ENCODE measurements around the gene VTI1B.
A peak's percentile ranks its signal among the peaks of the same experiment; 100 is the strongest.
"Not testable (repeated sequence)": the region's sequence is repeated elsewhere in the genome, so short reads cannot be mapped to it uniquely, and the experiment has no call there.

Gene VTI1B

DNA sequence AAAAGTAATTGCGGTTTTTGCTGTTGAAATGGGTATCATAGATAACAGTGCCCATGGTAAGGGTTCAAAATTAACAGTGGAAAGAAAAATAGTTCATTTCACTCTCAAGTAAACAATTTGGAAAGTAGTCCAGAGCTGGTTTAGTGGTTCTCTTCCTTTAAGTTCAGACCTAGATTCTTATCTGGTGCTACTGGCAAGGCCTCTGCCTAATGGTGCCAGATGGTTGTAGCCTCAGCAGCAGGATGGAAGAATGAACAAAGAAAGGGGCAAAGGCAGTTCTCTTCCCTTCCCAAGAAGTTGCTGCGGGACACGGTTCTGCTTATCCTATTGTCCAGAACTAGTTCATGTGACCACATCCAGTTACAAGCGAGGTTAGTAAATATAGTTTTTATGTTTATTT, 44.2 kb downstream of the VTI1B start:
- DNase-seq (ENCODE audit: low read depth in 2 of 2, low spot score in 1 of 2): no peak

DNA sequence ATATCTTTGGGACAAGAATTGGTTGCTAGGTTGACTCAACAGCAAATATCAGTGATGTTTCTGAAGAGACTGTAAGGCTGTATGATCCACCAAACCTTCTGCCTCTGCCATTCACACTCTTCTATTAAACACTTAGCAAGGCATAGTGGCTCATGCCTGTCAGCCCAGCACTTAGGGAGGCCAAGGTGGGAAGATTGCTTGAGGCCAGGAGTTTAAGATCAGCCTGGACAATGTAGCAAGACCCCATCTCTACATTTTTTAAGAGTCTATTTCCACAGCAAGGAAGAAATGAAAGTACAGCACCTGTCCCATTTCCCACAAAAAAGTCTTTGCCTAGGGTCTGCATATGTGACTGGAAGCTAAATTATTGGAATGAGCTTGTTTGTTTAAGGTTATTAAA, 46.9 kb downstream of the VTI1B start:
- DNase-seq (ENCODE audit: low read depth in 2 of 2, low spot score in 1 of 2): no peak

DNA sequence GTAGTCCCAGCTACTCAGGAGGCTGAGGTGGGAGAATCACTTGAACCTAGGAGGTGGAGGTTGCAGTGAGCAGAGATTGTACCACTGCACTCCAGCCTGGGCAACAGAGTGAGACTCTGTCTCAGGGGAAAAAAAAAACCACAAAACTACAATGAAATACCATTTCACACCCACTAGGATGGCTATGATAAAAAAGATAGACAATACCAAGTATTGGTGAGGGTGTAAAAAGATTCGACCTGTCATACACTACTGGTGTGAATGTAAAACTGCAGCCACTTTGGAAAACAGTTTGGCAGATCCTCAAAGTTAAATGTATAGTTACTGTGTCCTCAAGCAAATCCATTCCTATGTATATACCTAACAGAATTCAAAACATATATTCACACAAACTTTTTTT, 48.3 kb downstream of the VTI1B start:
- not testable (repeated sequence) for DNase-seq (ENCODE audit: low read depth in 2 of 2, low spot score in 1 of 2)

DNA sequence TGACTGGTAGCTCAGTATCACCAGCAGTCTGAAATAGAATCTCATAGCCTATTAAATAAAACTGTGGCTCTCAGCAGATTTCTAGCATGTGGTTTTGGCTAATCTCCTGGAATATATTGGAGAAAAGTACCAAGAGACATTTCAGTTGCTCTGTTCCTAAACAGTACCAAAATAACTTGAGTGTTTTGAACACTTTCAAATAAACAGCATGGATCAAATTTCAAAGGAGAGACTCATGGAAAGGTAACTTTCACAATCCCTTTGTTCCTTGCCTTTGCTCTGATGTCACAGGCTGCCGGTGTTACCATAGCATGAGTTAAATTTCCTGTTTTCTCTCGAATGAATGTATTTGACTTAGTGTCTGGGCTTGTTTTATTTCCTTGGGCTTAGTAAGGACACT, 51.3 kb downstream of the VTI1B start:
- DNase-seq (ENCODE audit: low read depth in 2 of 2, low spot score in 1 of 2): no peak

DNA sequence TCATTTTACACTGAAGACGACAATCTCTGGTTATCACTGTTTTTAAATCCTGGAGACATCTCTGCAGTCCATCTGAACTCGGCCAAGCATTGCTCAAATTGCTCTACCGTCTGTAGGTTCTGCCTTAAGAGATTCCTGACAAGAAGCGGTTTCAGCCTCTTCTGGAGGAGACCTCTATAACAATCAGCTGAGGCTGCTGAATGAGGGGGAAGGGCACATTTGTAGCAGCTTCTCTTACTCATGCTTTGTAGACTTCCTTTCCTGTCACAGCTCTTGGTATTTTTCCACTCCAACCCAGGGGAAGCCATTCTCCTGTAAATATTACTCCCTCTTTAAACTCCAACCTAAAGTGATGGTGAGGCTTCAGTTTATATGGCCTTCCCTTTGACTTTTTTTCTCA, 51.8 kb downstream of the VTI1B start:
- no peak for DNase-seq (ENCODE audit: low read depth in 2 of 2, low spot score in 1 of 2)

DNA sequence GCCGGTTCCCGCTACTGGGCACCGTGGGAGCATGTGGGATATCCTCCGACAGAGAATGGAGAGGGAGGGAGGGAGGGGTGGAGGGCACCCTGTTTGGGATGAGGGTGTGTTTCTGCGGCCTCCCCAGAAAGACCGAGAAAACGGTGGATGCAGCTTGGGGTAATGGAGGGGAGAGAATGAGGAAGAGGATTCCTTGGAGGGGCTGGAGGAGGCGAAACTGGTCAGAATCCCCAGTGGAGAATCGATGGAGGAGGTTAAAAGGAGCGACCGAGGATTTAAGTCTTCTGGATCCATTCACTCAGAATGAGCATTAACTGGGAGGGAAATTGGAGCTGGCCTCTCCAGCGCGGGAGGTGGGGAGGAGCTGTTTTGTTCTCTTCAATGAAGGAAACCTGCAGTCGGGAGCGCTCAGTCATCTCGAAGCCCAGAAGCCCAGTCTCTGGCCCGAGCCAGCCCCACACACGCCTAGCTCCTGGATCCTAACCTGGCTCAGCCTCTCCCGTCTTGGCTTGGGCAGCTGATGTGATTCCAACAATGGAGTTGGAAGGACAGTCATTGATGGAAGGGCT, 54.1 kb downstream of the VTI1B start:
- no peak for DNase-seq (ENCODE audit: low read depth in 2 of 2, low spot score in 1 of 2)

DNA sequence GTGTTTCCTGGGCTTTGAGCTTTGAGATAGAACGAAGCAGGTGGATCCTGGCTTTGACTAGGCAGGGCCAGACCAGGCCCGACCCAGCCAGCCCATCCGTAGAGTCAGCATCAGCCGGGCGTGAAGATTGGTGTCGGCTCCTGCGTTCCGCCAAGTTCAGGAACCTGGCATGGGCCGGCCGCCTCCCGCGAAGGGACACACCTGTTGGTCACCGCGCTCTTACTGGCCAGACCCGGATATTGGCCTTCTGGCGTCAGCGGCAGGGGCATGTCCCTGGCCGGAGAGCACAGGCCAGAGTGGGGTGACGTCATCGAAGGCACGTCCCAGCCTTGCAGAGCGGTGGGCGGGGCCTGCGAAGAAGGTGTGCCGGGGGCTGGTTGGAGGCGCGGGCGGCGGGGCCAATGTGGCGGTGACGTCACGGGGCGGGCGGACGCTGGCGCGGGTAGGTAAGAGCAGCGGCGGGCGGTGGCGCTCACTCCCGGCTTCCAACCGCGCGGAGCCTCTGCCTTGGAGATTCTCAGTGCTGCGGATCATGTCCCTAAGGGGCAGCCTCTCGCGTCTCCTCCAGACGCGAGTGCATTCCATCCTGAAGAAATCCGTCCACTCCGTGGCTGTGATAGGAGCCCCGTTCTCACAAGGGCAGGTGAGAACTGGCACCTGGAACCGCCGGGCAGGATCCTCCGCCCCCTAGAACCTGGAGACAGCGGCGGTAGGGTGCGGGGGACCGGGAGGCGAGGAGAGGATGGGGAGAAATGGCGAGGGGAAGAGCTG, 54.8 kb downstream of the VTI1B start, which contains the start of gene ARG2:
TSS of gene ARG2 (plus strand) at position 475 of the 771 bp plus-strand sequence. CDS start at position 533, 58 bp downstream.
- DNase-seq (ENCODE audit: low read depth in 2 of 2, low spot score in 1 of 2): peak; percentile 95 to 97

DNA sequence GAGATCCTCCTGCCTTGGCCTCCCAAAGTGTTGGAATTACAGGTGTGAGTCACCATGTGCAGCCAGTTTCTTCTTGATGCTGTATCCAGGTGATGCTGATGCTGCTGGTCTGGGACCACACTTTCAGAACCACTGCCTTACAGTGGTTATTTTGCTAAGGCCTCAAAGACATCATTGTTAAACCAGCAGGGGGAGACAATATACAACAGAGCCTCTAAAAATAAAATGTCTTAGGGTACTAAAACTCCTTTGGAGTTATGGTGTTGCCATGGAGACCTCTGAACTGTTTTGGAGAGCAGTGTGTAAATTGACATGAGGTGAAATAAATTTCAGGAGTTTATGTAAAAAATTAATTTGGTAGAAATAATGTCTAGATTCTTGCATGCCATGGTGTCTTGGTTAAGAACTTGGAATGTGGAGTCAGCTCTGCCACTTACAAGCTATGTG, 55.8 kb downstream of the VTI1B start:
- no peak for DNase-seq (ENCODE audit: low read depth in 2 of 2, low spot score in 1 of 2)

DNA sequence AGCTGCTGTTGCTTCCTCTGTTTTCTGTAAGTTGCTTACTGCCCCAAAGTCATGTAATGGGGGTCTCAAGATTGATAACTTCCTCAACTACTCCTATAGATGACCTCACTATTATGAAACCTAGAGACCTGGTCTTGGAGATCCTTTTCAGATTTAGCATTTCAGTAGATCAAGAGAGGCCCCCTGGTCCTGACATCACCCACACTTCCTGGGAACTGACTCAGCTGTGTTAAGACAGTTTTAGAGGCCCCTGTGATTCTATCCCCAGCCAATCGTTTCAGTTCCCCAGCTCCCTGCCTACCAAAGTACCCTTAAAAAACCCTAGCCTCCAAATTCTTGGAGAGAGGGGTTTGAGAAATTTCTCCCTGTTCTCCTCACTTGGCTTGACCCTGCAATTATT, 63.9 kb downstream of the VTI1B start:
- no peak for DNase-seq (ENCODE audit: low read depth in 2 of 2, low spot score in 1 of 2)

DNA sequence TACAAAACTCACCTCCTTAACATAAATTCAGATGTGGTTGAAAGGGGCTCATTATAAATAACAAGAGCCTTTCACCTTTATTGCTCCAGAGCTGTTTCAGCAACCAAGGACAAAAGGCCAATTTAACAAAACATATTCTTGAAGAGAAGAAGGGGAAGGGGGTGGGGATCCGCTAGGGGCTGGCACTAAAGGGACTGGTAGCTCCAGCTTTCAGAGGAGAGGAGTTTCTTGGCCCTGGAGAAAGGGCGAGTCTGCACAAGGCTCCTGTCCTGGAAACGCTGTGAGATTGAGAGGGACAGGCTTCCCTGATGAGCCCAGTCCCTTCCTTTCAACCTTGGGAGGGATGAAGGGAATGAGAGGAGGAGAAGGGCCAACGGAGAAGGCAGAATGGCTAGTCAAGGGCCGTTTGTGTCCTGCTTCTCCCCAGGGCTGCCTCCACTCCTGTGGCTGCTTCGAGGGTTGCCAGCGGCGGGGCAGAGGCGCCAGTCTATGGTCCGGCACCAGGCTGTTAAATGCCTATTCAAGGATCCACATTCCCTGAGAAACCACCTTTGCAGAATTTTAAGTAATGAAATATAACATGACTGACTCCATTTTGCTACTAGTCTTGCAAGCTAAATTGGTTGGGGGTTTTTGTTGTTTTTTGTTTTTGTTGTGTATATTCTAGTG, 64.7 kb downstream of the VTI1B start:
- no peak for DNase-seq (ENCODE audit: low read depth in 2 of 2, low spot score in 1 of 2)

DNA sequence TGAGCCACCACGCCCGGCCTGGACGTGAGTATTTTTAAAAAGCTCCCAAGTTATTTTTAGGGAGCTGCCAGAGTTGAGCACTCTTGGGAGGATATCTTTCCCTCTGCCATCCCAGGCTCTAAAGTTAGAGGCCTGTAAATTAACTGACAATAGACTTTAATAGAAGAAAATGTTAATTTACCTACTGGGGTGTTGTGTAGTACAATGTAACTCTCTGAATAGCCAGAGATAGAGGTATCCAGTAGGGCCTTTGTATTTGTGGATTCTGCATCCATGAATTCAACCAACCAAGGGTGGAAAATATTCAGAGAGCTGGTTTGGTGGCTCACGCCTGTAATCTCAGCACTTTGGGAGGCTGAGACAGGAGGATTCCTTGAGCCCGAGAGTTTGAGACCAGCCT, 66.8 kb downstream of the VTI1B start:
- DNase-seq (ENCODE audit: low read depth in 2 of 2, low spot score in 1 of 2): no peak

DNA sequence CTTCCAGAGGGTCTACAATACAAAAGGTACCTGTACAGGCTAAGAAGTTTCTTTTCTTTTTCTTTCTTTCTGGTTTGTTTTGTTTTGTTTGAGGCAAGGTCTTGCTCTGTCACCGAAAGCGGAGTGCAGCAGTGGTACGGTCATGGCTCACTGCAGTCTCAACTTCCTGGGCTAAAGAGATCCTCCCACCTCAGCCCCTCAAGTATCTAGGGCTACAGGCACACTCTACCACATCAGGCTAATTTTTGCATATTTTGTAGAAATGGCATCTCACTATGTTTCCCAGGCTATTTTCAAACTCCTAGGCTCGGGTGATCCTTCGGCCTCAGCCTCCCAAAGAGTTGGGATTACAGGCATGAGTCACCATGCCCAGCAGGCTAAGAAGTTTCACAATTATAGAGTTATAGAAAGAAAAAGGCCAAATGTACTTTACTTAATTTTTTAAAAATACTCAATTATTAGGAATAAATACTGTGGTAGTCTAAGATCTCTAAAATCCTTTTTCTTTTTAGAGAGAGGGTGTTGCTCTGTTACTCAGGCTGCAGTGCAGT, 71.4 kb downstream of the VTI1B start:
- no peak for DNase-seq (ENCODE audit: low read depth in 2 of 2, low spot score in 1 of 2)

DNA sequence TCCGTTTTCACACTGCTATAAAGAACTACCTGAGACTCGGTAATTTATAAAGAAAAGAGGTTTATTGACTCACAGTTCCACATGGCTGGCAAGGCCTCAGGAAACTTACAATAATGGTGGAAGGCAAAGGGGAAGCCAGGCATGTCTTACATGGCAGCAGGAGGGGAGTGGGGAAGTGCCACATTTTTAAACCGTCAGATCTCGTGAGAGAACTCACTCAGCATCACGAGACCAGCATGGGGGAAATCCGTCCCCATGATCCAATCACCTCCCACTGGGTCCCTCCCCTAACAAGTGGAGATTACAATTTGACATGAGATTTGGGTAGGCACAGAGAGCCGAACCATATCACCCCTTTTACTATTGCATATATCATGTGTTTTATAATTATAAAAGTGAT, 72.4 kb downstream of the VTI1B start:
- no peak for DNase-seq (ENCODE audit: low read depth in 2 of 2, low spot score in 1 of 2)

DNA sequence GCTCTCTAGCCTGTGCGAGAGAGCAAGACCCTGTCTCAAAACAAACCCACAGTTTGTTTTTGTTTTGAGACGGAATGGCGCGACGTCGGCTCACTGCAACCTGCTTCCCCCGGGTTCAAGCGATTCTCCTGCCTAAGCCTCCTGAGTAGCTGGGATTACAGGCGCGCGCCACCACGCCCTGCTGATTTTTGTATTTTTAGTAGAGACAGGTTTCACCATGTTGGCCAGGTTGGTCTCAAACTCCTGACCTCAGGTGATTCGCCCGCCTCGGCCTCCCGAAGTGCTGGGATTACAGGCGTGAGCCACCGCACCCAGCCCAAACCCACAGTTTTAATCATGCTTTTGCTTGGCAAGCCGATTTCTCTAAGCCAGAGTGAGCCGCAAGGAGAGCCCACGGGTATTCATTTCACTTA, 73.9 kb downstream of the VTI1B start:
- DNase-seq (ENCODE audit: low read depth in 2 of 2, low spot score in 1 of 2): not testable (repeated sequence)

DNA sequence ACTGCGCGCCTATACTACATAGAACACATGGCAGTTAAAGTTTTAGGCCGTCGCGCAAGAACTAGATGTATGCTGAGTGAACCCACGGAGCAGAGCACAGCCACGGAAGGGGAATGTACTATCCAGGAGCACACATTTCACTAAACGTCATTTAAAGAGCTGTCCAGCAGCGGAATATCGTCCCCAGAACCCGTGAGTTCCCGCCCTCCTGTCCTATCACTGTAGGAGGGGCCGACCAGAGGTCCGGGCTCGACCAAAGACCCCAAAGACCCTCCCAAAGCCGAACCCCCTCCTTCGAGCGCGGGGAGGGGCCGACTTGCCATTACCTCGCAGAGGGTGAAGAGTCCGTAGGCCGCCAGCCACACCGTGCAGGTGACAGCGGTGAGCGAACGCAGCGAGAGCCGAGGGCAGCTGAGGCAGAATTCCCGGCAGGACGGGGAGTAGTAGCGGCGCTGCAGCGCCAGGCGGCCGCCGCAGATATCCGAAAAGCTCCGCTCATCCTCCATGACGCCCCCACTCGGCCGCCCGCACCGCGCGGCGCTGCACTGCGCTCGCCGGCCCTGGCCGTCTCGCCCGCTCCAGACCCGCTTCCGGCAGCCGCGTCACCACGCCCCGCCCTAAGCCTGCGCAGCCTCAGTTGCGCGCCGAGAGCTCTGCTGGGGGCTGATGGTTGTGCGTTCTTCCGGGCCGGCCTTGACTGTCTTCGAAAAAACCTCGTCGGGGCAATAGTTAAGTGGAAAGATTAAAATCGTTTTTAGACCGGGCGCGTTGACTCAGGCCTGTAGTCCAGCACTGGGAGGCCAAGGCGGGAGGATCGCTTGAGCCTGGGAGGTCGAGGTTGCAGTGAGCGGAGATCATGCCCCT, 74.5 kb downstream of the VTI1B start, which contains the start of gene PIGH:
TSS of gene PIGH (minus strand) at position 571 of the 864 bp plus-strand sequence. CDS start at position 506, 65 bp downstream.
- peak; percentile 76 to 90 for DNase-seq (ENCODE audit: low read depth in 2 of 2, low spot score in 1 of 2)

Measured in stimulated activated CD8-positive, alpha-beta memory T cell treated with anti-CD3 and anti-CD28 coated beads, Interleukin-4, amount 100 ng/mL, for 1 hour (primary cell).